ENCODE data around the gene CRYBG2. TPM values are rescaled to one million over a fixed set of nuclear protein-coding genes. Genes with fewer than 3 reads are reported as not detected.
A peak's percentile ranks its signal among the peaks of the same experiment; 100 is the strongest.

Gene CRYBG2
- total RNA-seq, 1 donor from 2014 or later = not detected

DNA sequence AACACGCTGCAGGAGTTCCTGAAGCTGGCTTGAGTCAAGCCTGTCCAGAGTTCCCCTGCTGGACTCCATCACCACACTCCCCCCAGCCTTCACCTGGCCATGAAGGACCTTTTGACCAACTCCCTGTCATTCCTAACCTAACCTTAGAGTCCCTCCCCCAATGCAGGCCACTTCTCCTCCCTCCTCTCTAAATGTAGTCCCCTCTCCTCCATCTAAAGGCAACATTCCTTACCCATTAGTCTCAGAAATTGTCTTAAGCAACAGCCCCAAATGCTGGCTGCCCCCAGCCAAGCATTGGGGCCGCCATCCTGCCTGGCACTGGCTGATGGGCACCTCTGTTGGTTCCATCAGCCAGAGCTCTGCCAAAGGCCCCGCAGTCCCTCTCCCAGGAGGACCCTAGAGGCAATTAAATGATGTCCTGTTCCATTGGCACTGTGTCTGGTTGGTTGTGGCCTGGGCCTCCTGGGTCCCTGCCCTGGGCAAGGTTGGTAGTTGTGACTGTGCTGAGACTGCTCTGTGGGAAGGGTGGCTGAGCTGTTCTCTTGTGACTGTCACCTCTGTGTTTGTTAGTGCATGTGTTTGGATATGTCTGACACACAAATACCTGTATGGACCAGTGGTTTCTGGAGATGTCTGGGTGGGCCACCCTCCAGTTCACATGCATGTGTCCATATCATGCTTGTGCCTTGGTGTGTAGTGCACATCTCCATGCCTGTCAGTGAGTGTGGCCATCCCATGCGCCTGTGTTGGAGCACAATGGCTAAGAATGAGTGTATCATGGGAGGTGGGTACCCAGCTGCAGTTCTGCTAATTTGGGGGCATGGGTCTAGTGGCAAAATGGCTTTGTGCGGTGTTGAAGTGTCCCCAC lies 72.6 kb downstream of the CRYBG2 start:
- DNase-seq (ENCODE audit: low read depth in 2 of 2) = no peak

GRCh38 chr1:26280333-26281042 lies 73.4 kb downstream of the CRYBG2 start:
- peak in 1 of 2 donors; percentile 25 for DNase-seq (ENCODE audit: low read depth in 2 of 2)

DNA sequence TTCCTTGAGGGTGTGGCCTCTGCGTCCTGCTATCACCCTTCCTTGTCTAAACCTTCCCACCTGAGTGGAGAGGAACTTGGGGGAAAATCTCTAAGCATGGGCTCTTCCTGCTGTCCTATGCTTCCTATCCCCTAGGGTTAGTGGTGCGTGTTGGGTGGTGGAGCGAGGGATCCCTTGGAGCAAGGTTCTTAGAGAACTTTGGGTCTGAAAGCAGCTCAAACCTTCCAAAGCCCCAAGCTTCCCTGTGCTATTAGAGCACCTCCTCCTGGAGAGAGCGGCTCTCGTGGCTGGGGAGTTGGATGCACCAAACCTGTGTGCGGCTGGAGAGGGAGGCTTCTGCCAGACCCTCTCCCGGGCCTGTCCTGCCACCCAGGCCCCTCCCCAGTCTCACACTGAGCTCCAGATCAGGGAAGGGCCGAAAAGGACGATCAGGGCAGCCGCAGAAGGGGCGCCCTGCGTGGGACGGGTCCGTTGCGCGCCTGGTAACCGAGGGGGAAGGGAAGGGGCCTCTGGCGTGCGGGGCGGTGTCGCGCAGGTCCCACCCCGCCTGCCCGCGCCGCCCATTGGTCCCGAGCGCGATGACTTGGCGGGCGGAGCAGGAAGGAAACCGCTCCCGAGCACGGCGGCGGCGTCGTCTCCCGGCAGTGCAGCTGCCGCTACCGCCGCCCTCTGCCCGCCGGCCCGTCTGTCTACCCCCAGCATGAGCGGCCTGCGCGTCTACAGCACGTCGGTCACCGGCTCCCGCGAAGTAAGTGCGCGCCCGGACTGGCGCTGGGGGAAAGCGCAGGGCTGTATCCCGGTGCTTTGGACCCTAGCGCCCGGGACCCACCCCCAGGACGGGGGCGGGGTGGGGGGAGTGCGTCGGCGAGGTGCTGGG lies 74.2 kb downstream of the CRYBG2 start, which contains the start of gene SH3BGRL3:
TSS of gene SH3BGRL3 (plus strand) at position 631 of the 877 bp plus-strand sequence. CDS start at position 701, 70 bp downstream.
- DNase-seq (ENCODE audit: low read depth in 2 of 2) = peak; percentile 88 to 89

DNA sequence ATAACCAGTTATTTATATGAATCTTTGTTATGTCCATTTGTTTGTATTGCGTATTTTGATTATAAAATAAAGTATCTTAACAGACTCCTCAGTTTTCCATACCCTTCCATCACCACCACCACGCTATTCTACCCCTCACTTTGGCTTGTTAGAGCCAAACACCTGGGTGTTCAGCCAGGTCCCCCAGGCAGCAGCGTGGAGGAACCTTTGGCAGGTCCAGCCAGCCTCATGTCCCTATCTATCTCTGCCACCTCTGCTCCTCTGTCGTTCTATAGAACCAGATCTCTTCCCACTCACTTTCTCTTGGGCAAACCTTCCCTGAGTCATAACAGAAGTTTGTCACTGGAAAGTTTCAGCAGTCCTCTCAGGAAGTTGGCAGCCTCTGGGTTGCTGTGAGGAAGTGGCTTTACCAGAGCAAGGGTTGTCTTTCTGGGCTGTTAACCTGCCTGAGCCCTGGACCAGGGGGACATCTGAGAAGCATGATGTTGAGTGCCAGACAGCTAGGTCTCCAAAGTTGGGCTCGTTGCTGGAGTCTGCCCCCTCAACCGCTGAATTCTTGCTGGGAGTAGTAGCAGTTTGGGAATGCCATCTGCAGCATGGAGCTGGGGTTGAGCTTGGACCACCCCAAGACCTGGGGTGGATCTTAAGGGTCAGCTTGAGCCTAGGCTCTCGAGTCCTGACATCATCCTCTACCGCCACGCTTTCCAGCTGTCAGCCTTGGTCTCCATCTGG lies 75.0 kb downstream of the CRYBG2 start:
- DNase-seq (ENCODE audit: low read depth in 2 of 2) = peak; percentile 59 to 63

DNA sequence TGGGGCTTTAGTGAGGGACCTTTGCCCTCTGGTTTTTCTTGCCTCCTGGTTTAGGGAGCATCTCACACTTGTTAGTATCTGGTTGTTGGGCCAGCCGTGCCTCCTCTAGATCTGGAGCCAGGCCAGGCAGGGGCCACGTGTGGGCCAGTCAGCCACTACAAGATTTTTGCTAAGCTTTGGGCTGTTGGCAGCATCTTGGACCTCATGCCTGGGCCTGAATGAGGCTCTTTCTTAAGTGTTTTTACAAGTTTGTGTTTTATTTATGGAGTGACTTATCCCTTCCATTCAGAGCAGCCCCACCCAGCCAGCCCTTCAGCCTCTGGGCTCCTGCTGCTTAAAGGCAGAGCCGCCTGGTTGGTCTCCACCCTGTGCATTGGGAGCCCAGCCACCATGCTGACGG lies 75.6 kb downstream of the CRYBG2 start:
- no peak for DNase-seq (ENCODE audit: low read depth in 2 of 2)

DNA sequence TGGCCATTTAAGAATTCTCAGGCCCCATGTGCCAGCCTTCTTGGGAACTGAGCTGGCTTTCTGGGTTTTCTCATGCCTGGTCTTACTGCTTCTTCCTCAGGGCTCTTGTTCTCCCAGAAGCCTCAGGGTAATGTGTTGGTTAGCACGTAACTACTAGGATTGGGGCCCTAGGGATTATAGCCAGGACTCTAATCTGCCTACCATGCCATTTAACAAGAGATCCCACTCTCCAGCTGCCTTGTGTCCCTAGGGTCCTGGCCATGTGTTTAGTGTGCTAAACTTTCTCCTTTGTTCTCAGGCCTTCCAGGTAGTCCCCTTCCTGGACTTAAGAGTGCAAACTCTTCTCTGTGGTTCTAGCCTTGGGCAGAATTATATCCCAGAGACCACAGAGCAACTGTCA lies 76.2 kb downstream of the CRYBG2 start:
- no peak for DNase-seq (ENCODE audit: low read depth in 2 of 2)

GRCh38 chr1:26277261-26277661 lies 76.7 kb downstream of the CRYBG2 start:
- no peak for DNase-seq (ENCODE audit: low read depth in 2 of 2)

DNA sequence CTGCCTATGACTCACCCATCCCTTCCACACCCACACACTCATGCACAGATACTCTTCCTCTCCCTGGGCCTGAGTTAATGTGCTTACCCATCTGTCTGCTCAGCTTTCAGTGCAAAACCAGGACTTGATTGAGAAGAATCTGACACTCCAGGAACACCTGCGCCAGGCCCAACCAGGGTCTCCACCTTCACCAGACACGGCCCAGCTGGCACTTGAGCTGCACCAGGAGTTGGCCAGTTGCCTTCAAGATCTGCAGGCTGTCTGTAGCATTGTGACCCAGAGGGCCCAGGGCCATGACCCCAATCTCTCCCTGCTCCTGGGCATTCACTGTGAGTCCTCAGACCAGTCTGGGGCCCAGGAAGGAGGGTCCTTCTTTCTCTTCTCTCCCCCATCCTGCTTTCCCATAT lies 77.5 kb downstream of the CRYBG2 start:
- DNase-seq (ENCODE audit: low read depth in 2 of 2) = no peak

DNA sequence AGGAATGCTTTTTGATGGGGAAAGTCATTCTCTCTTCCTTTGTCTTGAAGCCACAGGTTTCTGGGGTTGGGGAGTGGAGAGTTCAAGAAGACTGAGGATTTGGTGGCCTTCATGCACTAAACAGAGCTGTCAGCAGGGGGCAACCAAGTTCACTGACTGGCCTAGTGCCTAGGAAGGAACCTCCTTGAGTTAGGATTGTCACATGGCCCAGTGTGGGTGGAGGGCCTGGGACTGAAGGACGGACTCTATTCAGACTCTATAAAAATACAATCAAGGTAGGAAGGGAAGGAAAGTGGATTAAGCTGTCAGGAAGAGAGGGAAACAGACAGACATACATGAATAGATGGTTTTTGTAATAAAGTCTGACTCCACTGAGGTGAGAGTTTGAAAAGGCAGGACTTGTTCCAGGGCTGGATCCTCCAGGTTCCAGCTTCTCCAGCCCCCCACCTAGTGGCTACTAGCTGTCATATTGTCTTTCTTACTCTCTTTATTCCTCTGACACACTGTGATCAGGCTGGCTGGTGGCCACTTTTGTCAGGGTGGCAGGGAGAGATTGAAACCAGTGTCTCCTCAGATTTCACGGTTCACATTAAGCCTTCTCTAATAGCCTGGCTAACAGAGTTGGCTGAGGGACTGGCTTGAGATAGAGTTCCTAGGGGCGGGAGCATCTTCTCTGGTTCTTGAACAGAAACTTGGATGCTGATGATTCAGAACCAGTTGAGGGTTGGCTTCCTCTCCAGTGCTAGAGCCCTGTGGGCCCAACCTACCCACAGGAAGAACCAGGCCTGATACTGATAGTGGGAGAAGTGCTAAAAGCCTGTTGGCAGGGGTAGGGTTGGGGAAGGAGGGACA lies 78.1 kb downstream of the CRYBG2 start:
- DNase-seq (ENCODE audit: low read depth in 2 of 2) = peak; percentile 82 to 88

DNA sequence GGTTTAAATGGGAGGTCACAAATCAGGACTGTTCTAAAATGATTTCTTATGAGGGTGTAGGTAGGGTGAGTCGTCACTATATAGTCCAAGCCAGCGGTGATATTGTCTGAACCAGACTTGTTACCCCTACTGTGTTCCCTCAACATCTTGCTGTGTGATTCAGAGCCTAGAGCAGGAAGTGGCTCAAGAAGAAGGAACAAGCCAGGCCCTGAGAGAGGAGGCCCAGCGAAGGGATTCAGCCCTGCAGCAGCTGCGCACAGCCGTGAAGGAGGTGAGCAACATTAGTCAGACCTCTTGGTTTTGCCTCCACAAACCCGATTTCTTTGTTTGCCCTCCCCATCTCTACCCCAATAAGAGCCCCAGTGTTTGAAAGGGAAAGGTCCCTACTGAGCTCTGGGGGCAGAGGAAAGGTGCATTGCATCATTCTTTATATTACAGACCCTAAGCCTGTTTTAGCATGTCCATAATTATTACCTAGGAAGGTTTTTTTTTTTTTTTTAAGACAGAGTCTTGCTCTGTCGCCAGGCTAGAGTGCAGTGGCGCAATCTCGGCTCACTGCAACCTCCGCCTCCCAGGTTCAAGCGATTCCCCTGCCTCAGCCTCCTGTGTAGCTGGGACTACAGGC lies 79.0 kb downstream of the CRYBG2 start:
- DNase-seq (ENCODE audit: low read depth in 2 of 2) = peak in 1 of 2 donors; percentile 72

Other genes starting within 250 kb of the CRYBG2 start
- 3.7 and 4.2 TPM in 2 replicates for gene PDIK1L, start 242.3 kb downstream of the CRYBG2 start, total RNA-seq
- 4.8 and 6.0 TPM in 2 replicates for gene FAM110D, start 195.1 kb downstream of the CRYBG2 start, total RNA-seq
- not detected in 2 replicates for gene C1orf232, start 185.2 kb downstream of the CRYBG2 start, total RNA-seq
- gene ZNF593, start 184.2 kb downstream of the CRYBG2 start, total RNA-seq = 28.8 and 29.2 TPM in 2 replicates
- gene ZNF593OS, start 182.3 kb downstream of the CRYBG2 start, total RNA-seq = not detected in 2 replicates
- gene CNKSR1, start 176.6 kb downstream of the CRYBG2 start, total RNA-seq = not detected in 2 replicates
- not detected in 2 replicates for gene CATSPER4, start 163.5 kb downstream of the CRYBG2 start, total RNA-seq
- gene CEP85, start 119.9 kb downstream of the CRYBG2 start, total RNA-seq = 4.2 and 4.8 TPM in 2 replicates
- gene SH3BGRL3, start 74.0 kb downstream of the CRYBG2 start, total RNA-seq = 16.5 and 17.4 TPM in 2 replicates
- 0.87 and 1.2 TPM in 2 replicates for gene UBXN11, start 47.5 kb downstream of the CRYBG2 start, total RNA-seq
- not detected in 2 replicates for gene CD52, start 36.2 kb downstream of the CRYBG2 start, total RNA-seq
- not detected in 2 replicates for gene ZNF683, start 18.6 kb upstream of the CRYBG2 start, total RNA-seq
- gene LIN28A, start 56.7 kb upstream of the CRYBG2 start, total RNA-seq = not detected in 2 replicates
- gene DHDDS, start 78.2 kb upstream of the CRYBG2 start, total RNA-seq = 22.4 and 24.6 TPM in 2 replicates
- gene HMGN2, start 118.3 kb upstream of the CRYBG2 start, total RNA-seq = 70.4 and 173 TPM in 2 replicates
- 10.9 and 12.0 TPM in 2 replicates for gene RPS6KA1, start 175.6 kb upstream of the CRYBG2 start, total RNA-seq

Measured in lung microvascular endothelial cell (primary cell).